ENCODE measurements around the gene PSEN1. TPM values are rescaled to one million over a fixed set of nuclear protein-coding genes. Genes with fewer than 3 reads are reported as not detected.

The PSEN1 gene
- total RNA-seq, 1 experiment from 2014 or later = 41.9 TPM

DNA sequence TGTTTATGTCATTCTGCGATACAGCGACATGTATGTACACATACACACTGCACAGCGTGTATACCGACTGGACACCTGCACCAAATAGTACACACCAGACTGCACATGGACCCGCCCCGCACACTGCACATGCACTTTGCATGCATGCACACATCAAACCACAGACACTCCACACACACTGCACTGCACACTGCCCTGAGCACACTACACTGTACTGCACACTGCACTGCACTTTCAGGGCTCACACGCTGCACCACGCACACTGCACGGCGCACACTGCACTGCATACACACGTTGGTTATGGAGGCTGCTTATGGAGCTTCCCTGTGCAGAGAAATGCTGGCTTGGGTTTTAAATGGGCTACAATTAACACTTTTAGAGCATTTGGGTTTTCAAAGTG lies 102.6 kb downstream of the PSEN1 start:
- ChIA-PET POLR2A (ENCODE audit: low non-redundant PET) (no interaction called here), CTCF (no interaction called here)
- peaks cover 12% of the 10 kb centered on the region for H3K4me1 ChIP-seq (ENCODE audit: insufficient read depth, low read length, poor library complexity, severe bottlenecking)
- H3K36me3 ChIP-seq (ENCODE audit: insufficient read depth, low read length, poor library complexity, severe bottlenecking) = no peaks in the 10 kb centered on the region
- no peak overlapping the region for H3K27ac ChIP-seq (ENCODE audit: low read depth, low read length, poor library complexity, severe bottlenecking)
- TF ChIP-seq CTCF (conservative IDR thresholded peaks at IDR 0.05; ENCODE audit: low read depth, low read length) = no peak
- no peak for TF ChIP-seq EZH2 (IDR thresholded peaks at IDR 0.05; ENCODE audit: borderline replicate concordance, low read depth, low read length, poor library complexity, severe bottlenecking)
- no peaks in the 10 kb centered on the region for H3K9me3 ChIP-seq (ENCODE audit: low read depth, low read length, poor library complexity, severe bottlenecking)
- intact Hi-C loops (cut with micrococcal nuclease; ENCODE audit: unreplicated experiment) = no loop called here
- H3K4me3 ChIP-seq (ENCODE audit: low read depth, low read length, poor library complexity, severe bottlenecking) = no peak overlapping the region
- no peak for DNase-seq (ENCODE audit: low spot score)
- no TSS peak for BruUV-seq (replicated peaks)
- peaks cover 26% of the 10 kb centered on the region for H3K27me3 ChIP-seq (replicated peaks; ENCODE audit: insufficient read depth, low read depth, low read length, poor library complexity)

- ChIA-PET POLR2A (ENCODE audit: low non-redundant PET) (no interaction called here), CTCF (no interaction called here)
- Histone ChIP-seq H3K9me3 (ENCODE audit: low read depth, low read length, poor library complexity, severe bottlenecking) (no peaks in the 10 kb centered on the region), H3K27me3 (replicated peaks; ENCODE audit: insufficient read depth, low read depth, low read length, poor library complexity) (peaks cover 26% of the 10 kb centered on the region), H3K27ac (ENCODE audit: low read depth, low read length, poor library complexity, severe bottlenecking) (no peak overlapping the region), H3K4me3 (ENCODE audit: low read depth, low read length, poor library complexity, severe bottlenecking) (peak overlapping the region; percentile 19), H3K4me1 (ENCODE audit: insufficient read depth, low read length, poor library complexity, severe bottlenecking) (peaks cover 12% of the 10 kb centered on the region), H3K36me3 (ENCODE audit: insufficient read depth, low read length, poor library complexity, severe bottlenecking) (no peaks in the 10 kb centered on the region)
- no TSS peak for BruUV-seq (replicated peaks)
- TF ChIP-seq CTCF (conservative IDR thresholded peaks at IDR 0.05; ENCODE audit: low read depth, low read length) (no peak), EZH2 (IDR thresholded peaks at IDR 0.05; ENCODE audit: borderline replicate concordance, low read depth, low read length, poor library complexity, severe bottlenecking) (peak; percentile 26)
- no peak for DNase-seq (ENCODE audit: low spot score)
- intact Hi-C loops (cut with micrococcal nuclease; ENCODE audit: unreplicated experiment) = no loop called here
These were observed 103.3 kb downstream of the PSEN1 start for GRCh38 chr14:73239393-73240241.

DNA sequence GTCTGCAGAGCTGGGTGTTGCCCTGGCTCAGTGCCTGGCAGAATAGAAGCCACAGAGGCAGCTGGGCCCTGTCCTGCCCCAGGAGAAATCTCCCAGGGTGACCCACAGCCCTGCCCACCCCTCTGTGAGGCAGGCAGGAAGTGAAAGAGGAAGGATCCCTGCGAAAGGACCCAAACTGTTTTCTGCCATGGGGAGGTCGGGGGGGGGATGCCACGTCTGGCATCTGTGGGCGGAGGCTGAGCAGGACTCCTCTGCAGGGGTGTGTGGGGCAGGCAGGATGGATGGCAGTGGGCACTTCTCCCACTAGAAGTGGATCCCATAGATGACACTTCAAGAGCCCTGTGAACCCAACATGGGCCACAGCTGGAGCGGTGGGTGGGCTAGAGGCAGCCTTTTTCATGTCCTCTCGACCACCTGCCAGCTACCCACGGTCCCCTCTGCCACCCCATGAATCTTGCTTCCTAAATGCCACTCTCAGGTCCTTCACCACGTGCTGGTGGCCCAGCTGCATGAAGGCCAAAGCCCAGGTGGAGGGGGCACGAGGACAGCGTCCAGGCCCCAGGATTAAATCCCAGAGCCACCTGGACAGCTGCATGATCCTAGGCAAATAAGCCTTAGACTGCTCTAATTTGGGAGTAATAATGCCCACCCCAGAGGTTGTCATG lies 104.6 kb downstream of the PSEN1 start:
- peaks cover 26% of the 10 kb centered on the region for H3K27me3 ChIP-seq (replicated peaks; ENCODE audit: insufficient read depth, low read depth, low read length, poor library complexity)
- H3K4me1 ChIP-seq (ENCODE audit: insufficient read depth, low read length, poor library complexity, severe bottlenecking) = peaks cover 9% of the 10 kb centered on the region
- no peaks in the 10 kb centered on the region for H3K9me3 ChIP-seq (ENCODE audit: low read depth, low read length, poor library complexity, severe bottlenecking)
- DNase-seq (ENCODE audit: low spot score) = no peak
- CTCF ChIA-PET = no interaction called here
- no peak for TF ChIP-seq EZH2 (IDR thresholded peaks at IDR 0.05; ENCODE audit: borderline replicate concordance, low read depth, low read length, poor library complexity, severe bottlenecking)
- no peak for TF ChIP-seq CTCF (conservative IDR thresholded peaks at IDR 0.05; ENCODE audit: low read depth, low read length)
- POLR2A ChIA-PET (ENCODE audit: low non-redundant PET) = no interaction called here
- H3K4me3 ChIP-seq (ENCODE audit: low read depth, low read length, poor library complexity, severe bottlenecking) = no peak overlapping the region
- H3K27ac ChIP-seq (ENCODE audit: low read depth, low read length, poor library complexity, severe bottlenecking) = no peak overlapping the region
- no peaks in the 10 kb centered on the region for H3K36me3 ChIP-seq (ENCODE audit: insufficient read depth, low read length, poor library complexity, severe bottlenecking)
- no TSS peak for BruUV-seq (replicated peaks)
- intact Hi-C loops (cut with micrococcal nuclease; ENCODE audit: unreplicated experiment) = no loop called here
